T-helper 1 cell treated with Interleukin-12 subunit alpha and Interleukin-12 subunit beta and Interleukin-4 antibody, amounts not matched to agents 30 ng/mL and 1 ng/mL, for 36 hours (primary cell): Measurements from ENCODE around the gene CTDSP1. TPM values are rescaled to one million over a fixed set of nuclear protein-coding genes. Genes with fewer than 3 reads are reported as not detected.

Experiments
- intact Hi-C: fragments of 100-400 bp; cut with micrococcal nuclease; formaldehyde crosslinking; loops from one replicate; pipeline ENCODE4 v1.15.1; 2024
- total RNA-seq: library from RNA; stranded (reverse); gene quantifications from 2 replicates; pipeline ENCODE4 v1.2.3, GENCODE V29; 2022

CTDSP1 gene
- total RNA-seq, 1 donor from 2014 or later: 145 TPM

DNA sequence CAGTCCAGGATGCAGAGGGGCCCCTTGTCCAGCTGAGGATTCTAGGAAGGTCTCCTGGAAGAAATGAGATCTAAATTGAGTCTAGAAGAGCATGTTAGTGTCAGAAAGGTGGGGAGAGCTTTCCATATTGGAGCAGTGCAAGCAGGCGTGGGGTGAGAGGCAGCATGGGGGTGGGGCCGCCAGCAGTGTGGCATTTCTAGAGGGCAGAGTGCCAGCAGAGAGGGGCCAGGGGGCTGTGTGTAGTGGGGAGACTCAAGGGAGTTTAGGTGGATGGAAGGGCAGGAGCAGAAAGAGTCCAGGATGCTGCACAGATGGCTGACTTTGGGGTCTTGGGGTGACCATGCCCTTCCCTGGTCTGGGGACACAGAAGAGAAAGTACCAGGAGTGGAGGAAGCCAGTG is 21.4 kb downstream of the CTDSP1 start:
- intact Hi-C loops: no loop called here

DNA sequence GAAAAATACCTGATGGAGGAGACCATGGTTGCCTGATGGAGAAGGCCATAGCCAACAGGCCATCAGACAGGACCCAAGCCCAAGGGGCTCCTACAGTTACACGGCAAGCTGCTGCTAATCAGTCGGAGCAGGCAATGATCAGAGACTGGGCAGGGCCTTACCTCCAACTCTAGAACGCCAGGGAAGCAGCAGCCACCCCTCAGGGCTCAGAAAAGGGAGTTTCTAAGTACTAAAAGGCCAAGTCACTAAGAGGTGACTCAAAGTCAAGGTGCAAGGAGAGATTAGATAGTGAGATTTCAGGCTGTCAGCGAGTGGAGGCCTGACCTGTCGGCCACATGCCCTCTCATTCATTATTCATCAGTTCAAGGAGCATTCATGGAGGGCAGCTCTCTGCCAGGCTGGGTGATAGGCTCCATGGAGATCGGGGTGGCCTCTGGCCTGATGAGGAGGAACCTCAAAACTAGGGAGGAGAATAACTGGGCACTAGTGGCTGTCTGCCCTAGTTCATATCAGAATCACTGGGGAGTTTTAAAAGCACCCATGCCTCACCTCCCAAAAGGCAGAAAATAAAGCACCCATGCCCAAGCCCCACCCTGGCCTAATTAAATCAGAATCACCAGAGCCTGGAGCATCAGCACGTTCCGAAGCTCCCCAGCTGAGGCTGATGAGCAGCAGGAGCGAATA is 22.9 kb downstream of the CTDSP1 start:
- intact Hi-C loops: no loop called here

DNA sequence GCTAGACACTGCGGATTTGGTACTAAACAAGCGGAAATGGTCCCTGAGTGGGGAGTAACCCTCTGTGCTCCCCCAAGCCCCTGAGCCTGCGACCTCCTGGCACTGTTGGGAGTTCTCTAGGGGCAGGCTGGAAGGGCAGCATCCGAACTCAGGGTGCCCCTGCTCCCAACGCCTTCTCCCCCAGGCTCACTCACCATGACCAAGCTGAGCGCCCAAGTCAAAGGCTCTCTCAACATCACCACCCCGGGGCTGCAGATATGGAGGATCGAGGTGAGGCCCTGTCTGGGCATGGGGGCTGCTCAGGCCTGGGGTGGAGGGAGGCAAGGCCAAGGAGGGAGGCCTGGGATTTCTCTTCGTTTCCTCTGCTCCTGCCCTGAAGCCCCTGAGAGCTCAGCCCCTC is 23.9 kb downstream of the CTDSP1 start:
- intact Hi-C loops: no loop called here

DNA sequence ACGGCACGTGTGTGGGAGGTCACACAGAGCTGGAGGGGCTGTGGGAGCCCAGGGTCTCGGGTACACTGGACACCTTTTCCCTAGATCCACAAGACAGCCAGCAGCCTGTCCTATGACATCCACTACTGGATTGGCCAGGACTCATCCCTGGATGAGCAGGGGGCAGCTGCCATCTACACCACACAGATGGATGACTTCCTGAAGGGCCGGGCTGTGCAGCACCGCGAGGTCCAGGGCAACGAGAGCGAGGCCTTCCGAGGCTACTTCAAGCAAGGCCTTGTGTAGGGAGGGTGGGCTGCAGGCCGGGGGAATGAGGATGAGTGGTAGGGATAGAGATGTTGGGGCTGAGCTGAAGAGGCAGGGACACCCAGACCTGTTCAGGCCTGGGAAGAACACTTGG is 25.9 kb downstream of the CTDSP1 start:
- intact Hi-C loops: no loop called here

DNA sequence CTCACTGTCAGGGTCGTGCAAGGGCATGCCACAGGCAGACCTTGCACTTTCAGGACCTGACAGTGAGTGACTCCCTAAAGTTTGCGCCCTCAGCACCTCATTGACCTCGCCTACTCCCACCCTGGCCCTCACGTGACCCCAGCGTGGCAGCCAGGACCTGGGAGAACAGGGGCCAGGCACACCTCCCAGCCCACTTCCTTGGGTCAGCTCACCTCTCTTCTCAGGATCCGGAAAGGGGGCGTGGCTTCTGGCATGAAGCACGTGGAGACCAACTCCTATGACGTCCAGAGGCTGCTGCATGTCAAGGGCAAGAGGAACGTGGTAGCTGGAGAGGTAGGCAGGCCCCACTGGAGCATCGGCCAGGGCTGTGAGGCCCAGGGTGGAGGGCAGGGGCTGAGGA is 28.1 kb downstream of the CTDSP1 start:
- intact Hi-C loops: no loop called here

DNA sequence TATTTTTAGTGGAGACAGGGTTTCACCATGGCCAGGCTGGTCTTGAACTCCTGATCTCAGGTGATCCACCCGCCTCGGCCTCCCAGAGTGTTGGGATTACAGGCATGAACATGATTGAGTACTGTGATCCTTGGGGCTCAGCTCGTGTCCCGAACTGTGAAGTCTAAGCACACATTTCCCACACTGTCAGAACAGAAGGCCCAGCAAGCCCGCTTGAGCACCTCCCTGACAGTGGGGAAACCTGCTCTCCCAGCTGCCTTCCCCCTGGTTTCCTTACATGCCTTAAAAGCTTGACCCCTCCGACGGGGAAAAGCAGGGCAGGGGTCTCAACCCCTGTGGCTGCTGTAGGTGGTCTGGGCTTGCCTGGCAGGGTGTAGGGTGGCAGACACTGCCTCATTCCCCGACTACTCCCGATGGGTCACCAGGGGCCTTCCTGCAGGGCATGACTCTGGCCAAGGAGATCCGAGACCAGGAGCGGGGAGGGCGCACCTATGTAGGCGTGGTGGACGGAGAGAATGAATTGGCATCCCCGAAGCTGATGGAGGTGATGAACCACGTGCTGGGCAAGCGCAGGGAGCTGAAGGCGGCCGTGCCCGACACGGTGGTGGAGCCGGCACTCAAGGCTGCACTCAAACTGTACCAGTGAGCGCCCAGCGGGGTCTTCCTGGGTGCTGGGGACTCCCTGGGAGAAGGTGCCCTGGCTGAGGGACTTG is 29.3 kb downstream of the CTDSP1 start:
- intact Hi-C loops: no loop called here

DNA sequence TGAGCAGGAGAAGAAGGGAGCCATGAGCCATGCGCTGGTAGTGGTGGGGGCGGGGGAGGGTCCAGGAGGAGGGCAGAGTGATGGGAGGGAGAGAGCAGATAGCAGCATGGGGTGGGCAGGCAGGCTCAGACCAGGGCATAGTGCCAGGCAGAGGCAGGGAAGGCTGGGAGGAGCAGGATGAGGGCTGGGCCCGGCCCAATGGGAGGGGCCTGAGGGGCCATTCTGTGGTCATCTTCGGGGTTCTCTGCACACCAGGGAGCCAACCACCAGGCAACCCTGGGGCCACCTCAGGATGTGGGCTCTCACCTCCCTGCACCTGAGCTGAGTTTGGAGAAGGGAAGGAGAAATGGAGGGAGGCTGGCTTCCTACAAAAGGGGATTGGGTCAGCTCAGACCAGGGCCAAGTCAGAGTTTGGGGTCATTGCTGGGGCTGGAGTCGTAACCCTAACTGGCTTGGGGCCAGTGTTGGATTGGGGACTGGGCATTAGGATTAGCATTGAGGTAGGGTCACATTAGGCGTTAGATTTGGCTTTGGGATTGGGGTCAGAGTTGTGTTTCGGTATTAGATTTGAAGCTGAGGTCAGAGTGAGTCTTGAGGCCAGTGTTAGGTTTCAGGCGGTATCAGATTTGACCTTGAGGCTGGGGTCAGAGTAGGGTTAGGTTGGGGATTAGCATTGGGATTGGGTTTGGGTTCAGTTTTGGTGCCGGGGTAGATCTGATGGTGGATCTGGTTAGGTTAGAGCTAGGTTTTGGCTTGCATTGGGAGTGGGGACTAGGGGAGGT is 30.4 kb downstream of the CTDSP1 start:
- intact Hi-C loops: no loop called here

DNA sequence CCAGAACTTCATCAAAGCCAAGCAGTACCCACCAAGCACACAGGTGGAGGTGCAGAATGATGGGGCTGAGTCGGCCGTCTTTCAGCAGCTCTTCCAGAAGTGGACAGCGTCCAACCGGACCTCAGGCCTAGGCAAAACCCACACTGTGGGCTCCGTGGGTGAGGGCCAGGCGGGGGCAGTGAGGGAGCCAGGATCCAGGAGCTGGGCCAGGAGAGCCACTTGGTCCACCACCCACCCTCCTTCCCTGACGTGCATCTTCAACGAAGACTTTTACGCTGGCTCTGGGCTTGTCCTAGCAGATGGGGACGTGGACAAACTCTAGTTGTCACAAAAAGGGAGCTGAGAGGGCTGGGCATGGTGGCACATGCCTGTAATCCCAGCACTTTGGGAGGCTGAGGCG is 31.1 kb downstream of the CTDSP1 start:
- intact Hi-C loops: no loop called here

DNA sequence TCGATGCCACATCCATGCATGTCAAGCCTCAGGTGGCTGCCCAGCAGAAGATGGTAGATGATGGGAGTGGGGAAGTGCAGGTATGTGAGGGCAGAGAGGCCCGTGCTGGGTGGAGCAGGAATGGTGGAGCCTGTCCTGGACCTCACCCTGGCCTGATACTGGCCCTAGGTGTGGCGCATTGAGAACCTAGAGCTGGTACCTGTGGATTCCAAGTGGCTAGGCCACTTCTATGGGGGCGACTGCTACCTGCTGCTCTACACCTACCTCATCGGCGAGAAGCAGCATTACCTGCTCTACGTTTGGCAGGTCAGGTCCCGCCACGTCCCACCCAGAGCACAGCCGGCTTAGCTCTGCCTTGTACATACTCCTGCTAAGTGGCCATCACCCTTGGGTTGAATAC is 32.2 kb downstream of the CTDSP1 start:
- intact Hi-C loops: no loop called here

DNA sequence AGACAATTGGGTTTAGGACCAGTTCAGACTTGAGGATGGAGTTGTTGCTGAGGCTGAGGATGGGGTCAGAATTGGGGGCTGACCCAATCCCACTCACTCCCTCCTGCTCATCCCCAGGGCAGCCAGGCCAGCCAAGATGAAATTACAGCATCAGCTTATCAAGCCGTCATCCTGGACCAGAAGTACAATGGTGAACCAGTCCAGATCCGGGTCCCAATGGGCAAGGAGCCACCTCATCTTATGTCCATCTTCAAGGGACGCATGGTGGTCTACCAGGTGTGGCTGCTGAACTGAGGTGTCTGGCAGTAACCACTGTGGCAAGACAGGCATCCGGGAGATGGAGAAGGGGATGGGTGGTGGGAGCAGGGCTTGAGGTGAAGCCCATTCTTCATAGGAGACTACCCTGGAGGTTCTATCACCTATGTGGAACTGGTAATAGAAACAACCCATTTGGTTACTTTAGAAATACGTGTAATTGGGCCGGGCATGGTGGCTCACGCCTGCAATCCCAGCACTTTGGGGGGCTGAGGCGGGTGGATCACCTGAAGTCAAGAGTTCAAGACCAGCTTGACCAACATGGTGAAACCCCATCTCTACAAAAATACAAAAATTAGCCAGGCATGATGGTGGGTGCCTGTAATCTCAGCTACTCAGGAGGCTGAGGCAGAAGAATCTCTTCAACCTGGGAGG is 33.2 kb downstream of the CTDSP1 start:
- intact Hi-C loops: no loop called here

DNA sequence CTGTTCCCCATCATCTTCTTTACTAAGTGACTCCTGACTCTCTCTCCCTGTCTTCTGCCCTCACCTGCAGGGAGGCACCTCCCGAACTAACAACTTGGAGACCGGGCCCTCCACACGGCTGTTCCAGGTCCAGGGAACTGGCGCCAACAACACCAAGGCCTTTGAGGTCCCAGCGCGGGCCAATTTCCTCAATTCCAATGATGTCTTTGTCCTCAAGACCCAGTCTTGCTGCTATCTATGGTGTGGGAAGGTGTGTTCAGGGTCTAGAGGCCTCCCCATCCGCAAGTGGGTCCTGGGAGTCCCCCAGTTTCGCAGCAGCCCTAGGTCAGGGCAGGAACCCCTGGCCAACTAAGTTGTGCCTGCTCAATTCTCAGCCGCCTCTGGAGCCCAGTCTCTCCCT is 34.8 kb downstream of the CTDSP1 start:
- intact Hi-C loops: no loop called here

DNA sequence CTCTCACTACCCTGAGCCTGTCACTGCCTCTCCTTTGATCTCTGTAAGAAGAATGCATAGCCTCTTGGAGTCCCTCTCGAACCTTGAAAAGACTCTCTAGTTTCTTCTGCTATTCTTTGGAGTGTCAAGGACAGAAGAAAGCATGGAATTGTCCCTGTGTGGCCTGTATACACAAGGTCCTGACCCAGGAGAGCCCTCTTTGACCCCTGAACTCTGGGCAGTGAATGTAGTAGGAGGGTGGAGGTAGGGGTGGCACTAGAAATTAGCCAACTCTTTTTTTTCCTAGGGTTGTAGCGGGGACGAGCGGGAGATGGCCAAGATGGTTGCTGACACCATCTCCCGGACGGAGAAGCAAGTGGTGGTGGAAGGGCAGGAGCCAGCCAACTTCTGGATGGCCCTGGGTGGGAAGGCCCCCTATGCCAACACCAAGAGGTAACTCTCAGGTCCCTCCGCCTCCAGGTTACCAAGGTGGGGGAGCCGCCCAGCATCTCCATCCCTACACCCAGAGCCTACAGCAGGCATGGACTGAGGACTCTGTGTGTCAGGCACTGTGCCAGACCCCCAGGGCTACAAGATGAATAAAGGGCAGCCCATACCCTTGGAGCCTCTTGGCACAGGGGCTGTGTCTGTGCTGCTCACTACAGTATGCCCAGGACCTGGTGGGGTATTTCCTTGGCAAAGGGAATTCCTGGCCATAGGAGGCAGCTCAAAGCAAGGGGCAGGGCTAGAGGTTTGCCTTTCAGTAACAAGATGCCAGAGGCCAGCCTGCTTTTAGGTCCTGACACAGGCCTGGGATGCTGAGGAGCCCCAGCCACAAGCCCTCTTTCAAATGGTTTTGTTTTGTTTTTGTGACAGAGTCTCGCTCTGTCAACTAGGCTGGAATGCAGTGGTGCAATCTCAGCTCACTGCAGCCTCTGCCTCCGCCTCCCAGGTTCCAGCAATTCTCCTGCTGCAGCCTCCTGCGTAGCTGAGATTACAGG is 35.6 kb downstream of the CTDSP1 start:
- intact Hi-C loops: no loop called here

DNA sequence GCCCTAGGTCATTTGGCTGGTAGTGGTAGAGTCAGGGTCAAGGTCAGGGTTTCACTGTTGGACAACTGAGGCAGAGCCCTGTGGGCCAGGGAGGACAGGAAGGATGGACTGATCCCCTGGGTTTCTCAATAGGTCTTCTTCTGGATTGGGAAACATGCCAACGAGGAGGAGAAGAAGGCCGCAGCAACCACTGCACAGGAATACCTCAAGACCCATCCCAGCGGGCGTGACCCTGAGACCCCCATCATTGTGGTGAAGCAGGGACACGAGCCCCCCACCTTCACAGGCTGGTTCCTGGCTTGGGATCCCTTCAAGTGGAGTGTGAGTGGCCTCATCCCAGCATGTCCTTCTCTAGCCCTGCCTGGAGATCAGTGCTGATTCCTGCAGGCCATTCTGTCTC is 37.3 kb downstream of the CTDSP1 start:
- intact Hi-C loops: no loop called here

DNA sequence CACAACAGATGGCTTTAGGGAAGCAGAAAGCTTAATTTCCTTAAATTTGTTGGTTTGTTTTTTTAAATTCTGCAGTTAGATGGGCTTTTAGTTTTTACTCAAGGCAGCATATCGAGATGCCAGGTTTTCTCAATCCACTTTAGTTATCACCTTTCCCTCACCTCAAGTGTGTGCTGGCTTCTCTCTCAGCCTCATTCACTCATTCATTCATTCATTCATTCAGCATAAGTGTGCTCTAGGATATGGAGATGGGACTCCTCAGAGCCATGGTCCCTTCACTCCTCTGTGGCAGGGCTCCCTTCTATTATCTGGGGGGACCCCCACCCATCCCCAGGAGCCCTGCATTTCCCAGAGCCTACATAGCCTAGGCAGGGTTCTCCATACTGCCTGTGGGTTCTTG is 38.3 kb downstream of the CTDSP1 start:
- intact Hi-C loops: no loop called here

DNA sequence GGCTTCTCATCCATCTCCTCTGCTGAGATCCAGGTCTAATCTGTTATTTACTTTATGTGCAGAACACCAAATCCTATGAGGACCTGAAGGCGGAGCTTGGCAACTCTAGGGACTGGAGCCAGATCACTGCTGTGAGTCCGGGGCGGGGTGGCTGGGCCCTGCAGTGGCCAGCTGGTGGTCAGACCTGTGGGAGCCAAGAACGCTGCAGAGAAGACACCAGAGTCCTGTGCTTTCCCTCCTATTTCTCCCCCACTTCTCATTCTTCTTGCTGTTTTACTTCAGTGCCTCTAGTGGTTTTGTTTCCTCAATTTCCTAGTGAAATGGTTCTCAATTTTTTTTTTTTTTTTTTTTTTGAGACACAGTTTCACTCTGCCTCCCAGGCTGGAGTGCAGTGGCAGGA is 38.9 kb downstream of the CTDSP1 start:
- intact Hi-C loops: no loop called here

DNA sequence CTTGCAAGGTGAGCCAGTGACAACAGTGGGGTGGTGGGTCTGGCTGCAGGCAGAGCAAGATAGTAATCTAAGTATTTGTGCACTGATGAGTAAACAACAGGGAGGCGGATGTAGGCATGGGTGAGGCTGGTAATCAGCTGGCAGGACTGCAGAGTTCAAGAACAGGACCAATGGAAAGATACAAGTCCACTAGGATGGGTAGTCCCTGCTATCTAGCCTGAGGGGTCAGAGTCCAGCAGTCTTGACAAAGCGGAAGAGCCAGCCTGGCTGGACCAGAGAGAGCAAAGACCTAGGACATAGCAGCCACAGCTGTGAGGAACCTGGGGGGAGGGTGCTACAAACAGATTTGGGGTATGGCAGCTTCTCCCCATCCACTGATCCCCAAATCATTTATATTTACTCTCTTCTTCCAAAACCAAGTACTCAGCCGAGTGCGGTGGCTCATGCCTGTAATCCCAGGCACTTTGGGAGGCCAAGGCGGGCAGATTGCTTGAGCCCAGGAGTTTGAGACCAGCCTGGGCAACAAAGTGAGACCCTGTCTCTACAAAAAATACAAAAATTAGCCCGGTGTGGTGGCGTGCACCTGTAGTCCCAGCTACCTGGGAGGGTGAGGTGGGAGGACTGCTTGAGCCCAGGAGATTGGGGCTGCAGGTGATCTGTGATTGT is 45.2 kb downstream of the CTDSP1 start:
- intact Hi-C loops: no loop called here

DNA sequence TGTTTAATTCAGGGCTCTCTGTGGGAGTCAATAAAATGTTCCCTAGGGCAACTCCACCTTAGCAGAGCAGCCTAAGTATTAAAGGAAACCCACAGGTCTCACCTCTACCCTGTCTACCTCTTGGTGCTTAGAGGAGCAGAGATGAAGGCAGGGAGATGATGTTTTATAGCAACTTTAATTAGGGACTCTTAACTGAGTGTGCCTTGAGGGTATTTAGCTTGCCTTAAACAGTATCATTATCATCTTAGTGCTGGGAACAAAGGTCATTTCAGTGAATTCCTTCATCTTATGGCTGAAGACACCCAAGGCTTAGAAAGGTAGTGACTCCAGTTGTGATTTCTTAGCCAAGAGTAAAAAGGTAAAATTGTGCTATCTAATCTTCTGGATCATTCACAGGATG is 45.9 kb downstream of the CTDSP1 start:
- intact Hi-C loops: no loop called here

DNA sequence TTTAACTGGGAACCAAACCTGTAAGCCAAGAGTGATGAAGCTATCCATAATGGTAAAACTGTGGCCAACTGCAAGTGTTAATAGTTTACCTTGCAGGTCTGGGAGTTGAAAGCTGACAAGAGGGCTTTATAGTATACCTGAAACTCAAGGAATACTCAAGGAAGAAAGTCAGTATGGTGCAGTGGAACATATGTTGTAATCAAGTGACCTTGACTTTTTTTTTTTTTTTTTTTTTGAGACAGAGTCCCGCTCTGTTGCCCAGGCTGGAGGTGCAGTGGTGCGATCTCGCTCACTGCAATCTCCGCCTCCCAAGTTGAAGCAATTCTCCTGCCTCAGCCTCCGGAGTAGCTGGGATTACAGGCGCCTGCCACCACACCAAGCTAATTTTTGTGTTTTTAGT is 46.9 kb downstream of the CTDSP1 start:
- intact Hi-C loops: no loop called here

DNA sequence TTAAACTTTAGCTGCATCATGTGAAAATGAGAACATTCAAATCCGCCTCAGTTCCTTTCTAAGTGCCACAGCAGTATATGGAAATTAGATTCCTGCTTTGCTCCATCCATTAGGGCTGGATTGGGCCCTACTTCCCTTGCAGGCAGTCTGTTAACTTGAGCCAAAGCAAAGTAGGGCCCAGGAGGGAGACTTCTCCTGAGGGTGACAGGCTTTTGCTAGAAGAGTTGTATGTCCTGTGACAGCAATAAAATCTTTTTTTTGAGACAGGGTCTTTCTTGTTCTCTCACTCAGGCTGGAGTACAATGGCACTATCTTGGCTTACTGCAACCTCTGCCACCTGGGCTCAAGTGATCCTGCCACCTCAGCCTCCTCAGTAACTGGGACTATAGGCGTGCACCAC is 47.4 kb downstream of the CTDSP1 start:
- intact Hi-C loops: no loop called here

DNA sequence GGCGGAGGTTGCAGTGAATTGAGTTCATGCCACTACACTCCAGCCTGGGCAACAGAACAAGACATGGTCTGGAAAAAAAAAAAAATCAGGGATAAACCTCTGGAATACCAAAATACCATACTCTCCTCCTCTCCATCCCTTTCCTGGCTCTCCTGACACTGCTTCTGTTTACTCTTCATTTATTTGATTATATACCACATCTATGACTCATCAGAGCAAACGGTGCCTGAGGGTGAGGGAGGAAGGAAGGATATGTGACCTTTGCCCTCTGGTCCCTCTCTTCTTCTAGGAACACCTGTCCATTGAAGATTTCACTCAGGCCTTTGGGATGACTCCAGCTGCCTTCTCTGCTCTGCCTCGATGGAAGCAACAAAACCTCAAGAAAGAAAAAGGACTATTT is 49.3 kb downstream of the CTDSP1 start:
- intact Hi-C loops: no loop called here
